Astrocyte (in vitro differentiated cells and primary cell): ENCODE data around the gene PRRC2C. TPM values are rescaled to one million over a fixed set of nuclear protein-coding genes. Genes with fewer than 3 reads are reported as not detected.

Experiments used
- DNase-seq: peaks from one replicate; pipeline ENCODE4 v3.0.0-alpha.2; 2010; ENCODE audit warnings: low read depth
- FAIRE-seq: peaks from 2 replicates; lab custom pipeline; 2011; peaks lifted over from hg19 to GRCh38; lab: Jason Lieb, UNC
- H2AFZ ChIP-seq: 2 replicates; pipeline ENCODE4 v1.6.0; 2012; ENCODE audit warnings: low read depth, low read length, inconsistent platforms
- H3K27ac ChIP-seq: 2 replicates; pipeline ENCODE4 v1.5.1; 2011; ENCODE audit warnings: low read depth, low read length, inconsistent platforms
- H3K27me3 ChIP-seq: 2 replicates; pipeline ENCODE4 v1.6.0; 2011; ENCODE audit warnings: low read length, inconsistent platforms; ENCODE audit not compliant: insufficient read depth
- H3K36me3 ChIP-seq: 2 replicates; pipeline ENCODE4 v1.5.1; 2011; ENCODE audit warnings: low read length, inconsistent platforms; ENCODE audit not compliant: insufficient read depth
- H3K4me1 ChIP-seq: 2 replicates; pipeline ENCODE4 v1.5.1; 2011; ENCODE audit warnings: low read length, inconsistent platforms; ENCODE audit not compliant: insufficient read depth
- H3K4me2 ChIP-seq: 2 replicates; pipeline ENCODE4 v1.6.0; 2012; ENCODE audit warnings: low read length, inconsistent platforms
- H3K4me3 ChIP-seq: 2 replicates; pipeline ENCODE4 v1.5.1; 2011; ENCODE audit warnings: low read depth, mild to moderate bottlenecking, low read length, inconsistent platforms; ENCODE audit not compliant: insufficient read depth
- H3K79me2 ChIP-seq: 2 replicates; pipeline ENCODE4 v1.6.0; 2012; ENCODE audit warnings: mild to moderate bottlenecking, low read length, inconsistent platforms; ENCODE audit not compliant: insufficient read depth
- H3K9ac ChIP-seq: 2 replicates; pipeline ENCODE4 v1.6.0; 2012; ENCODE audit warnings: mild to moderate bottlenecking, low read length, inconsistent platforms
- H3K9me3 ChIP-seq: 2 replicates; pipeline ENCODE4 v1.5.1; 2012; ENCODE audit warnings: low read depth, mild to moderate bottlenecking, low read length, inconsistent platforms; ENCODE audit not compliant: insufficient read depth
- H4K20me1 ChIP-seq: 2 replicates; pipeline ENCODE4 v1.6.0; 2012; ENCODE audit warnings: low read length, inconsistent platforms; ENCODE audit not compliant: insufficient read depth
- H3K27ac Mint-ChIP-seq: one replicate; pipeline ENCODE4 v1.8.0; 2021; ENCODE audit warnings: mild to moderate bottlenecking, mixed read lengths; ENCODE audit not compliant: unreplicated experiment
- H3K27me3 Mint-ChIP-seq: one replicate; pipeline ENCODE4 v1.8.0; 2021; ENCODE audit warnings: low read depth, mixed read lengths; ENCODE audit not compliant: unreplicated experiment
- H3K36me3 Mint-ChIP-seq: one replicate; pipeline ENCODE4 v1.8.0; 2021; ENCODE audit warnings: low read depth, mixed read lengths; ENCODE audit not compliant: unreplicated experiment
- H3K4me1 Mint-ChIP-seq: one replicate; pipeline ENCODE4 v1.8.0; 2021; ENCODE audit warnings: low read depth, mixed read lengths; ENCODE audit not compliant: unreplicated experiment
- H3K4me3 Mint-ChIP-seq: one replicate; pipeline ENCODE4 v1.8.0; 2021; ENCODE audit warnings: mild to moderate bottlenecking, moderate library complexity, mixed read lengths; ENCODE audit not compliant: unreplicated experiment
- H3K9me3 Mint-ChIP-seq: one replicate; pipeline ENCODE4 v1.8.0; 2021; ENCODE audit warnings: mild to moderate bottlenecking, mixed read lengths; ENCODE audit not compliant: unreplicated experiment
- CTCF ChIP-seq: IDR thresholded peaks from 2 replicates; pipeline ENCODE4 v1.5.1; 2011; ENCODE audit warnings: low read depth, mild to moderate bottlenecking, inconsistent platforms, low read length, moderate library complexity; ENCODE audit not compliant: insufficient read depth
- EZH2 ChIP-seq: IDR thresholded peaks from 2 replicates; pipeline ENCODE4 v1.6.1; 2012; ENCODE audit warnings: mild to moderate bottlenecking, low read length, inconsistent platforms; ENCODE audit not compliant: insufficient read depth
- total RNA-seq: library from RNA; stranded (reverse); gene quantifications from 2 replicates; pipeline ENCODE4 v1.2.1, GENCODE V29; 2021

Gene PRRC2C
- total RNA-seq, 1 donor from 2014 or later, result 196 TPM

GRCh38 chr1:171642197-171642596 lies 156.9 kb downstream of the PRRC2C start:
- H3K4me2 ChIP-seq, result no peak overlapping the region
- no peaks in the 10 kb centered on the region for H4K20me1 ChIP-seq
- no peak overlapping the region for H3K4me3 Mint-ChIP-seq
- FAIRE-seq, result no peak
- H3K27me3 ChIP-seq, result no peaks in the 10 kb centered on the region
- no peak overlapping the region for H2AFZ ChIP-seq
- no peak overlapping the region for H3K9ac ChIP-seq
- DNase-seq, result no peak
- H3K27me3 Mint-ChIP-seq, result peaks cover 5% of the 10 kb centered on the region
- no peak for TF ChIP-seq EZH2
- no peak for TF ChIP-seq CTCF
- no peaks in the 10 kb centered on the region for H3K36me3 Mint-ChIP-seq
- no peaks in the 10 kb centered on the region for H3K79me2 ChIP-seq
- no peaks in the 10 kb centered on the region for H3K36me3 ChIP-seq
- H3K9me3 ChIP-seq, result no peaks in the 10 kb centered on the region
- H3K27ac Mint-ChIP-seq, result no peak overlapping the region
- no peak overlapping the region for H3K4me3 ChIP-seq
- no peak overlapping the region for H3K27ac ChIP-seq
- no peaks in the 10 kb centered on the region for H3K4me1 Mint-ChIP-seq
- H3K4me1 ChIP-seq, result no peaks in the 10 kb centered on the region
- H3K9me3 Mint-ChIP-seq, result no peaks in the 10 kb centered on the region

Other genes with a start within 250 kb of the PRRC2C start
- not detected in 2 replicates for gene FMO1, start 237.0 kb upstream of the PRRC2C start, total RNA-seq
- gene FMO4, start 171.3 kb upstream of the PRRC2C start, total RNA-seq, result 1.1 and 1.3 TPM in 2 replicates
- gene MYOCOS, start 136.7 kb downstream of the PRRC2C start, total RNA-seq, result not detected in 2 replicates
- not detected in 2 replicates for gene MYOC, start 167.2 kb downstream of the PRRC2C start, total RNA-seq